Placental epithelial cell (primary cell): ENCODE measurements around the gene EXOC1. TPM values are rescaled to one million over a fixed set of nuclear protein-coding genes. Genes with fewer than 3 reads are reported as not detected.

Source experiments
- small RNA-seq: library from RNA; depleted of rRNA; stranded (forward); fragments of <200 nt; gene quantifications from one replicate; pipeline ENCODE3, GENCODE V24; 2012
- total RNA-seq: library from RNA; depleted of rRNA; stranded (reverse); fragments of >200 nt; gene quantifications from 2 replicates; pipeline ENCODE4 v1.2.3, GENCODE V29; 2012

Gene EXOC1, protein sequence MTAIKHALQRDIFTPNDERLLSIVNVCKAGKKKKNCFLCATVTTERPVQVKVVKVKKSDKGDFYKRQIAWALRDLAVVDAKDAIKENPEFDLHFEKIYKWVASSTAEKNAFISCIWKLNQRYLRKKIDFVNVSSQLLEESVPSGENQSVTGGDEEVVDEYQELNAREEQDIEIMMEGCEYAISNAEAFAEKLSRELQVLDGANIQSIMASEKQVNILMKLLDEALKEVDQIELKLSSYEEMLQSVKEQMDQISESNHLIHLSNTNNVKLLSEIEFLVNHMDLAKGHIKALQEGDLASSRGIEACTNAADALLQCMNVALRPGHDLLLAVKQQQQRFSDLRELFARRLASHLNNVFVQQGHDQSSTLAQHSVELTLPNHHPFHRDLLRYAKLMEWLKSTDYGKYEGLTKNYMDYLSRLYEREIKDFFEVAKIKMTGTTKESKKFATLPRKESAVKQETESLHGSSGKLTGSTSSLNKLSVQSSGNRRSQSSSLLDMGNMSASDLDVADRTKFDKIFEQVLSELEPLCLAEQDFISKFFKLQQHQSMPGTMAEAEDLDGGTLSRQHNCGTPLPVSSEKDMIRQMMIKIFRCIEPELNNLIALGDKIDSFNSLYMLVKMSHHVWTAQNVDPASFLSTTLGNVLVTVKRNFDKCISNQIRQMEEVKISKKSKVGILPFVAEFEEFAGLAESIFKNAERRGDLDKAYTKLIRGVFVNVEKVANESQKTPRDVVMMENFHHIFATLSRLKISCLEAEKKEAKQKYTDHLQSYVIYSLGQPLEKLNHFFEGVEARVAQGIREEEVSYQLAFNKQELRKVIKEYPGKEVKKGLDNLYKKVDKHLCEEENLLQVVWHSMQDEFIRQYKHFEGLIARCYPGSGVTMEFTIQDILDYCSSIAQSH
- 35.2 and 39.7 TPM in 2 replicates for total RNA-seq

DNA sequence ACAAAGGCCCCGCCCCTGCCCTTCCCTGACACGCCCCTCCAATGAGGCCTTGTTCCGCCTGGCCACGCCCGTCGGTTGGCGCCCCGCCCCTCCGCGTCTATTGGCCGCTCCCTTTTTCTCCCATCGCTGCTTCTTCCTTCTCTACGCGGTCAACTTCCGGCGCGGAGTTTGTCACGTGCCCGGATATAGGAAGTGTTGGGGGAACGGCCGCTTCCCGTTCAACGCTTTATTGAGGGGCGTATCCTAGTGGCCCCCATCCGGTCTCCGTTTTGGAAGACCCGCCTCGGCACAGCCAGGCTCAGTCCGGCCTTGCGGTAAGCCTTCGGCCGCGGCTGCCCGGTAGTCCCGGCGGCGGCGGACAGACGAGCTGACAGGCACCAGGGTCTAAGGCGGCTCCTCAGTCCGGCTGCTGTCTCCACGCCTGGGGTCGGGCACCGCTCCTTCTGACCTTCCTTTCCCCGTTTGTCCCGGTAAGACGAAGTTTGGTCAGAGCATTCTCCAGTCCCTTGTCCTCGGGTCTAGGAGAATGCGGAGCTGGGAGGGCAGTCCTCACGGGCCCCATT is at the start of gene EXOC1:
EXOC1 (plus strand) TSS at position 165 of the 563 bp plus-strand sequence. CDS start 4,676 bp downstream, outside the sequence.

DNA sequence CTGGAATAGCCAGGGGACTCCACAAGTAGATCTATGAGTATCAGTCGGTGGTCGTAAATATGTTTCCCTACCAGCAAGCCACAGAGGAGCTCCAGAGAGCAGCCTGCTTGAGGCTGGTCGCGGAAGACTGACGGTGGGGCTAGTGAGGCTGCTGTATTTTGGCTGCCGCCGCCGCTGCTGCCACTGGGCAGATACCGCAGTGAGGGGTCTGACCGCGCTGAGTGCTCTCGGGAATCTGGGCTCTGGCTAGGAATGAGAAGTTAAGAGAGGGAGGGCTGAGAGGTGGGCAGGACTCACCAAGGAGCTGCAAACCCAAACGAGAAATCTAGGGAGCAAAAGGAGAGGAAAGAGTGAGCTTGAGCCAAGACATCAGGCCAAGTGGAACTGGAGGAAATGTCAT is 33.8 kb upstream of the EXOC1 start, which contains the start of gene EXOC1L:
EXOC1L (plus strand) TSS at position 157 of the 400 bp plus-strand sequence; CDS start at position 394, 237 bp downstream.

DNA sequence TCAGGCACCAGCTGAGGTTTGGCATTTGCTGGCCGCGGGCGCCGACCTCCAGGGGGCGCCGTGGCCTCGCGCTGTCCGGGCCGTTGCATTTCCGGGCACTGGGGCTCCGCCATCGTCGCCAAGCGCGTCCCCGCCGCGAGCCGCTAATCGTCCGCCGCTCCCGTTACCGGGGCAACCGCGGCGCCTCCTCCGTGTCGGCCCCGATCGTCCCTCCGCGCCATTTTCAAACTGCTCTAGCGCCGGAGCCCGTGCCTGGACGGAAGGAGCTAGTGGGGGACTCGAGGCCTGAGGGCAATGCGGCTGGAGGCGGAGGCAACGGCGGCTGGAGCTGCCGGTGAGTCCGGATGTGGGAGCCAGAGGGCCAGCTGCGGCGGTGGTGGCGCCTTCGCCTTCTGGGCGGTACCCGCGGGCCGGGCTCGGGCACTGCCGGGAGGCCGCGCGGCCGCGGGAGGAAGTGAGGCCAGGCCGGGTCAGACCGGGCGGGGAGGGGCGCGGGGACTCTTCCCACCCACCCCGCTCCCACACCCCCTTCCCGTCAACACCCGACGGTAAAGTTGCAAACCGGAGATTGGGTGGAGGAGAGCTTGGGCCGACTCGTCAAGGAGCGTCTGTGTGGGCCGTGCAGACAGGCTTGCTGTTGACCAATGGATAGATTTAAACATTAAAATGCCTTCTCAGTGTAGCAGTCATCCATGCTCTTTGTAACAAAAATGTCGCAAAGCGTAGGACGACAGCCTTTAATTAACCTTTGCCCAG is 95.5 kb downstream of the EXOC1 start, which contains the start of gene CEP135:
CEP135 (plus strand) TSS at position 220 of the 756 bp plus-strand sequence. CDS start 3,186 bp downstream, outside the sequence.

Small RNA genes lying within 50 kb of the gene (small RNA-seq; reads per million reads assigned to genes)
- gene RNU6-652P = not detected

Other genes starting within 250 kb of the EXOC1 start
- gene NMU, start 217.3 kb upstream of the EXOC1 start, total RNA-seq = not detected in 2 replicates
- gene EXOC1L, start 33.9 kb upstream of the EXOC1 start, total RNA-seq = not detected in 2 replicates
- 7.3 and 9.0 TPM in 2 replicates for gene CEP135, start 95.3 kb downstream of the EXOC1 start, total RNA-seq